IMR-90 (cell line): ENCODE measurements around the gene LMTK2. TPM values are rescaled to one million over a fixed set of nuclear protein-coding genes. Genes with fewer than 3 reads are reported as not detected.

Source experiments
- ATAC-seq: fragments of 200-7000 bp; cut with Tn5 transposase; 2 replicates; pipeline ENCODE4 v1.9.1; 2020; ENCODE audit warnings: low read depth, mild to moderate bottlenecking, moderate library complexity
- BruUV-seq: library from RNA; stranded (reverse); fragments of 400-500 nt; replicated peaks from 2 replicates; lab custom pipeline; 2021; lab: Mats Ljungman, UMichigan
- CTCF ChIA-PET: fragments of 300-600 bp; formaldehyde crosslinking; extraction: SDS; loops from one replicate; lab custom pipeline; 2021; ENCODE audit warnings: antibody characterized with exemption; lab: Yijun Ruan, JAX
- POLR2A ChIA-PET: fragments of 300-600 bp; sonication (Branson Sonifier 250); formaldehyde crosslinking; loops from one replicate; lab custom pipeline; 2022; ENCODE audit warnings: antibody characterized with exemption; ENCODE audit not compliant: unreplicated experiment; lab: Charles Lee
- DNase-seq: peaks from one replicate; pipeline ENCODE4 v3.0.0; 2013
- H2AFZ ChIP-seq: replicated peaks from 2 replicates; pipeline ENCODE3; 2013; ENCODE audit warnings: low read length, mild to moderate bottlenecking; ENCODE audit not compliant: poor library complexity
- H2AK5ac ChIP-seq: 2 replicates; pipeline ENCODE4 v1.6.1; 2013; ENCODE audit warnings: low read depth, low read length, inconsistent platforms
- H2AK9ac ChIP-seq: replicated peaks from 2 replicates; pipeline ENCODE3; 2013; ENCODE audit warnings: mild to moderate bottlenecking, low read depth, low read length, moderate library complexity; ENCODE audit not compliant: poor library complexity
- H2BK120ac ChIP-seq: 2 replicates; pipeline ENCODE4 v1.6.1; 2013; ENCODE audit warnings: low read depth, low read length, inconsistent platforms
- H2BK15ac ChIP-seq: 3 replicates; pipeline ENCODE4 v1.6.1; 2013; ENCODE audit warnings: low read depth, low read length, inconsistent platforms
- H2BK20ac ChIP-seq: 2 replicates; pipeline ENCODE4 v1.6.1; 2013; ENCODE audit warnings: low read depth, mild to moderate bottlenecking, inconsistent platforms, low read length, moderate library complexity
- H2BK5ac ChIP-seq: 2 replicates; pipeline ENCODE4 v1.6.1; 2013; ENCODE audit warnings: mild to moderate bottlenecking, low read depth, low read length, inconsistent platforms; ENCODE audit not compliant: poor library complexity, severe bottlenecking
- H3K14ac ChIP-seq: replicated peaks from 2 replicates; pipeline ENCODE4 v1.6.1; 2013; ENCODE audit warnings: low read depth, low read length, inconsistent platforms
- H3K18ac ChIP-seq: 2 replicates; pipeline ENCODE4 v1.6.1; 2013; ENCODE audit warnings: low read depth, low read length, control low read depth
- H3K23ac ChIP-seq: 2 replicates; pipeline ENCODE4 v1.6.1; 2013; ENCODE audit warnings: low read depth, low read length, inconsistent platforms
- H3K27ac ChIP-seq: 2 replicates; pipeline ENCODE4 v1.5.1; 2013; ENCODE audit warnings: mild to moderate bottlenecking, control low read depth, low read length; ENCODE audit not compliant: insufficient read depth
- H3K27me3 ChIP-seq: 2 replicates; pipeline ENCODE4 v1.6.1; 2013; ENCODE audit warnings: low read length; ENCODE audit not compliant: control insufficient read depth, insufficient read depth
- H3K36me3 ChIP-seq: 2 replicates; pipeline ENCODE4 v1.6.1; 2013; ENCODE audit warnings: low read length, mixed read lengths; ENCODE audit not compliant: control insufficient read depth, insufficient read depth
- H3K4ac ChIP-seq: 2 replicates; pipeline ENCODE4 v1.6.1; 2013; ENCODE audit warnings: low read depth, low read length, inconsistent platforms
- H3K4me1 ChIP-seq: 2 replicates; pipeline ENCODE4 v1.6.1; 2013; ENCODE audit warnings: low read length, mixed read lengths; ENCODE audit not compliant: control insufficient read depth, insufficient read depth
- H3K4me2 ChIP-seq: 2 replicates; pipeline ENCODE4 v1.6.1; 2013; ENCODE audit warnings: low read depth, mild to moderate bottlenecking, control low read depth, low read length, moderate library complexity
- H3K4me3 ChIP-seq: 2 replicates; pipeline ENCODE4 v1.5.1; 2013; ENCODE audit warnings: low read depth, mild to moderate bottlenecking, control low read depth, low read length, moderate library complexity; ENCODE audit not compliant: insufficient read depth
- H3K56ac ChIP-seq: 2 replicates; pipeline ENCODE4 v1.6.1; 2013; ENCODE audit warnings: low read length, inconsistent platforms; ENCODE audit not compliant: insufficient read depth; ENCODE audit errors: extremely low read depth
- H3K79me1 ChIP-seq, 2 experiments: 2 replicates each; pipeline ENCODE4 v1.6.1; 2013; ENCODE audit warnings: low read length in 2 of 2, inconsistent platforms in 1 of 2, low read depth in 1 of 2
- H3K9ac ChIP-seq: 2 replicates; pipeline ENCODE4 v1.6.1; 2013; ENCODE audit warnings: low read depth, low read length, control low read depth
- H3K9me1 ChIP-seq: 2 replicates; pipeline ENCODE4 v1.6.1; 2013; ENCODE audit warnings: low read length, inconsistent platforms; ENCODE audit not compliant: insufficient read depth
- H3K9me3 ChIP-seq: 2 replicates; pipeline ENCODE4 v1.6.1; 2013; ENCODE audit warnings: low read length; ENCODE audit not compliant: control insufficient read depth, insufficient read depth
- H4K20me1 ChIP-seq: 2 replicates; pipeline ENCODE4 v1.6.1; 2013; ENCODE audit warnings: low read length, inconsistent platforms; ENCODE audit not compliant: insufficient read depth
- H4K5ac ChIP-seq: 2 replicates; pipeline ENCODE4 v1.6.1; 2013; ENCODE audit warnings: mild to moderate bottlenecking, low read depth, low read length, control low read depth
- H4K8ac ChIP-seq, 2 experiments: 2 replicates each; pipeline ENCODE4 v1.6.1; 2013; ENCODE audit warnings: low read depth in 2 of 2, low read length in 2 of 2, control low read depth in 1 of 2, inconsistent platforms in 1 of 2
- H4K91ac ChIP-seq: 2 replicates; pipeline ENCODE4 v1.6.1; 2013; ENCODE audit warnings: low read depth, low read length, inconsistent platforms; ENCODE audit not compliant: insufficient read depth
- BHLHE40 ChIP-seq: fragments of 150-350 bp; IDR thresholded peaks from 2 replicates; pipeline ENCODE4 v1.6.1; 2016; ENCODE audit warnings: mild to moderate bottlenecking, low read depth, low read length
- CEBPB ChIP-seq: IDR thresholded peaks from 2 replicates; pipeline ENCODE4 v1.6.1; 2012; ENCODE audit warnings: low read depth, low read length, improper control_type of control experiment
- CHD1 ChIP-seq: IDR thresholded peaks from 2 replicates; pipeline ENCODE4 v1.6.1; 2012; ENCODE audit warnings: low read depth, low read length, improper control_type of control experiment
- ELK1 ChIP-seq: fragments of 150-350 bp; IDR thresholded peaks from 2 replicates; pipeline ENCODE4 v1.6.1; 2016; ENCODE audit warnings: low read depth, mild to moderate bottlenecking, low read length, moderate library complexity, borderline replicate concordance
- FOS ChIP-seq: fragments of 150-350 bp; IDR thresholded peaks from 2 replicates; pipeline ENCODE4 v1.6.1; 2016; ENCODE audit warnings: low read depth, low read length
- MAFK ChIP-seq: IDR thresholded peaks from 2 replicates; pipeline ENCODE4 v1.6.1; 2012; ENCODE audit warnings: low read depth, low read length, improper control_type of control experiment
- MAZ ChIP-seq: IDR thresholded peaks from 2 replicates; pipeline ENCODE4 v1.6.1; 2012; ENCODE audit warnings: low read depth, mild to moderate bottlenecking, low read length, improper control_type of control experiment, moderate library complexity, borderline replicate concordance
- MXI1 ChIP-seq: IDR thresholded peaks from 2 replicates; pipeline ENCODE4 v1.6.1; 2012; ENCODE audit warnings: low read depth, mild to moderate bottlenecking, low read length, moderate library complexity, borderline replicate concordance
- POLR2A ChIP-seq: IDR thresholded peaks from 2 replicates; pipeline ENCODE4 v1.6.1; 2012; ENCODE audit warnings: mild to moderate bottlenecking, low read depth, low read length
- RAD21 ChIP-seq: IDR thresholded peaks from 2 replicates; pipeline ENCODE4 v1.6.1; 2012; ENCODE audit warnings: low read length, improper control_type of control experiment
- SMC3 ChIP-seq: fragments of 150-350 bp; IDR thresholded peaks from 2 replicates; pipeline ENCODE4 v1.6.1; 2016; ENCODE audit warnings: low read depth, mild to moderate bottlenecking, antibody characterized with exemption, low read length, moderate library complexity
- WGBS, 2 experiments: methylation state at CpG; one replicate each; pipeline versions ENCODE4 v1.1.5 to v1.1.7; 2013; ENCODE audit warnings: missing lambda C conversion rate in 2 of 2; ENCODE audit not compliant: insufficient read length in 1 of 2; ENCODE audit errors: extremely low coverage in 2 of 2; 5-methylcytosine and 5-hydroxymethylcytosine counted together
- dilution Hi-C: fragments of 300-500 bp; cut with HindIII; formaldehyde crosslinking; loops from one replicate; pipeline ENCODE4 v1.14.3; 2018; ENCODE audit warnings: low sequenced_read_pairs; ENCODE audit not compliant: unreplicated experiment
- in situ Hi-C: fragments of 300-500 bp; cut with MboI; formaldehyde crosslinking; loops from 3 replicates; pipeline ENCODE4 v1.14.3; 2019; ENCODE audit warnings: low sequenced_read_pairs, inconsistent platforms, mixed read lengths
- intact Hi-C: fragments of 100-400 bp; cut with micrococcal nuclease; formaldehyde crosslinking; loops from 2 replicates; pipeline ENCODE4 v1.10.0; 2022
- polyA plus RNA-seq, 3 experiments: library from polyadenylated mRNA; depleted of rRNA; stranded (reverse); fragments of >200 nt; gene quantifications; 2 replicates each; pipeline ENCODE4 v1.2.3, GENCODE V29; 2012; ENCODE audit warnings: low replicate concordance in 1 of 3
- total RNA-seq: library from RNA; depleted of rRNA; stranded (reverse); fragments of >200 nt; gene quantifications from 2 replicates; pipeline ENCODE4 v1.2.3, GENCODE V29; 2012
- TF ChIP-seq, protein P1 (sequence below): fragments of 150-350 bp; IDR thresholded peaks from 2 replicates; pipeline ENCODE4 v1.6.1; 2017; ENCODE audit warnings: mild to moderate bottlenecking, antibody characterized with exemption, low read length, low read depth

LMTK2 gene
- total and polyA plus RNA-seq, 2 of the 4 experiments (the other 2 are of a cell fraction), result 4.4 to 5.0 TPM

DNA sequence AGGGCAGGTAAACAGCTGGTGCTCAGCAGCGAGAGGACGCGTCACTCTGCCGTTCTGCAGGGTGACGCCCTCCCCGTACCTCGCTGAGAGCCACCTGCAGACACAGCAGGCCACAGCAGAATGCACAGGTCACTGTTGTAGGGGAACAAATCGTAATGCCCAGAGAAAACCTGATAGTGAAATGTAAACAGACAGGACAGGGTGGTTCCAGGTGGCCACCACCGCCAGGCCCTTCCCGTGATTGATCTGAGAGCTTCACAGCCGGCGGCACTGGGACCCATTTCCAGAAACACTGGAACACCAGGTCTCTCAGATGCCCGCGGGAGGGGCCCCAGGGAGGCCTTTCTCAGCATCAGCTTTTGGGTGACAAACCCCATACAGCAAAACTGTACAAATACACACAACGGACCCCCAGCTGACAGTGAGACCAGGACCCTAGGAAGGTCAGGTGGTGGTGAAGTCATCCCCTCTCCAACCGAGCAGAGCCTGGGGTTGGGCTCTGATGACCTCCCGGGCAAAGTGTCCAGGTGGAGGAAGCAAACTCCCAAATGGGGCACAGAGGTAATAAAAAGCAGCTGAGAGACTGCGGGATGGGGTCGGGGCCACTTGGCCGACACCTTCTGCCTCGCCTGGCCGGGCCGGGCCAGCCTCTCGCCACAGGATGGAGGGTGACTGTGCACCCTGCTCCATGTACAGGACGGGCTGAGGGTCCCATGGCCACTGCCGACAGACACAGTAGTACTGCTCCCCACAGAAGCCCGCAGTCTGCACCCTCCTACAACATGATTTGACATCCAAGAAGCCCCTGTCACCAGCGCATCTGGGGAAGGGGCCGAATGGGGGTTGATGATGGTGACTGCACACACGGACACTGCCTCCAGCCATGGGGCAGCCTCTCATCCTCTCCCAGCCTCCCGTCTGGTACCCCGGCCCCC lies 109.2 kb downstream of the LMTK2 start (continued):
- TF ChIP-seq BHLHE40, result no peak

- no peak for TF ChIP-seq MXI1
- TF ChIP-seq FOS, result no peak
- TF ChIP-seq ELK1, result no peak
- TF ChIP-seq SMC3, result no peak
- TF ChIP-seq RAD21, result no peak
- TF ChIP-seq CEBPB, result no peak
- TF ChIP-seq POLR2A, result no peak
- TF ChIP-seq MAZ, result no peak
- TF ChIP-seq, protein P1, sequence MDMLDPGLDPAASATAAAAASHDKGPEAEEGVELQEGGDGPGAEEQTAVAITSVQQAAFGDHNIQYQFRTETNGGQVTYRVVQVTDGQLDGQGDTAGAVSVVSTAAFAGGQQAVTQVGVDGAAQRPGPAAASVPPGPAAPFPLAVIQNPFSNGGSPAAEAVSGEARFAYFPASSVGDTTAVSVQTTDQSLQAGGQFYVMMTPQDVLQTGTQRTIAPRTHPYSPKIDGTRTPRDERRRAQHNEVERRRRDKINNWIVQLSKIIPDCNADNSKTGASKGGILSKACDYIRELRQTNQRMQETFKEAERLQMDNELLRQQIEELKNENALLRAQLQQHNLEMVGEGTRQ, result no peak
- TF ChIP-seq MAFK, result no peak
- no peak for TF ChIP-seq CHD1
- CTCF ChIA-PET, result no interaction called here
- 90% methylated on average over 16 of the region's 24 CpGs; no CpG with 5 or more reads in 1 of the 2 experiments for WGBS, 2 experiments
- Histone ChIP-seq H3K9me3 (no peaks in the 10 kb centered on the region), H2BK5ac (no peak overlapping the region), H3K23ac (no peak overlapping the region), H2AFZ (no peak overlapping the region), H4K8ac (no peak overlapping the region), H3K4ac (no peak overlapping the region), H3K79me1 (no peaks in the 10 kb centered on the region), H3K14ac (no peak overlapping the region), H3K56ac (no peak overlapping the region), H2BK120ac (no peak overlapping the region), H4K20me1 (no peaks in the 10 kb centered on the region), H4K91ac (no peak overlapping the region), H3K18ac (no peak overlapping the region), H3K27ac (no peak overlapping the region), H3K4me2 (no peak overlapping the region), H4K5ac (no peak overlapping the region), H2AK5ac (no peak overlapping the region), H3K9me1 (no peaks in the 10 kb centered on the region), H3K27me3 (no peaks in the 10 kb centered on the region), H3K4me3 (no peak overlapping the region), H3K9ac (no peak overlapping the region), H2AK9ac (no peak overlapping the region), H3K36me3 (peaks cover 23% of the 10 kb centered on the region), H2BK20ac (no peak overlapping the region), H3K4me1 (peaks cover 3% of the 10 kb centered on the region), H2BK15ac (no peak overlapping the region)
- intact Hi-C loops (no loop called here), dilution Hi-C loops (no loop called here), in situ Hi-C loops (no loop called here)
- BruUV-seq, result no TSS peak
- DNase-seq, result no peak
- ATAC-seq, result no peak
- POLR2A ChIA-PET, result no interaction called here
Measured at GRCh38 chr7:98216941-98217622, 110.4 kb downstream of the LMTK2 start.
